Stimulated activated CD8-positive, alpha-beta memory T cell treated with anti-CD3 and anti-CD28 coated beads, Interleukin-12 subunit alpha, Interleukin-12 subunit beta, amount 100 ng/mL, for 4 hours (primary cell): ENCODE measurements around the gene STAM2.
"Not testable (repeated sequence)": the region's sequence is repeated elsewhere in the genome, so short reads cannot be mapped to it uniquely, and the experiment has no call there.

ENCODE experiments used
- DNase-seq: peaks from one replicate; pipeline ENCODE4 v3.0.0-alpha.2; 2020; ENCODE audit warnings: low read depth

Gene STAM2

GRCh38 chr2:152172201-152172785, 3.3 kb downstream of the STAM2 start:
- not testable (repeated sequence) for DNase-seq

GRCh38 chr2:152171718-152172117, 3.8 kb downstream of the STAM2 start:
- DNase-seq: no peak

- DNase-seq: not testable (repeated sequence)
These were observed 6.4 kb downstream of the STAM2 start for GRCh38 chr2:152169158-152169557.

- DNase-seq: not testable (repeated sequence)
These were observed 8.1 kb downstream of the STAM2 start for GRCh38 chr2:152167470-152167869.

GRCh38 chr2:152167065-152167464, 8.5 kb downstream of the STAM2 start:
- DNase-seq: no peak

- no peak for DNase-seq
These were observed 8.9 kb downstream of the STAM2 start for GRCh38 chr2:152166633-152167032.

GRCh38 chr2:152165780-152166179, 9.8 kb downstream of the STAM2 start:
- DNase-seq: no peak

- no peak for DNase-seq
These were observed 10.3 kb downstream of the STAM2 start for GRCh38 chr2:152165306-152165705.

- DNase-seq: not testable (repeated sequence)
These were observed 11.9 kb downstream of the STAM2 start for GRCh38 chr2:152163669-152164068.

- DNase-seq: no peak
These were observed 13.4 kb downstream of the STAM2 start for GRCh38 chr2:152162141-152162540.

GRCh38 chr2:152161598-152161997, 14.0 kb downstream of the STAM2 start:
- DNase-seq: no peak

GRCh38 chr2:152160378-152160777, 15.2 kb downstream of the STAM2 start:
- DNase-seq: not testable (repeated sequence)

GRCh38 chr2:152157253-152157652, 18.3 kb downstream of the STAM2 start:
- DNase-seq: no peak

- DNase-seq: no peak
These were observed 20.4 kb downstream of the STAM2 start for GRCh38 chr2:152155209-152155608.

- no peak for DNase-seq
These were observed 21.1 kb downstream of the STAM2 start for GRCh38 chr2:152154462-152154861.

- DNase-seq: no peak
These were observed 40.9 kb downstream of the STAM2 start for GRCh38 chr2:152134488-152135280.

- no peak for DNase-seq
These were observed 43.3 kb downstream of the STAM2 start for GRCh38 chr2:152132306-152132705.

- DNase-seq: no peak
These were observed 47.9 kb downstream of the STAM2 start for GRCh38 chr2:152127628-152128027.

- DNase-seq: no peak
These were observed 48.9 kb downstream of the STAM2 start for GRCh38 chr2:152126664-152127063.

GRCh38 chr2:152122161-152122560, 53.4 kb downstream of the STAM2 start:
- no peak for DNase-seq

- DNase-seq: no peak
These were observed 55.1 kb downstream of the STAM2 start for GRCh38 chr2:152120430-152120829.

- DNase-seq: no peak
These were observed 59.6 kb downstream of the STAM2 start for GRCh38 chr2:152115952-152116351.

GRCh38 chr2:152114366-152114765, 61.2 kb downstream of the STAM2 start:
- no peak for DNase-seq

GRCh38 chr2:152107140-152107539, 68.4 kb downstream of the STAM2 start:
- not testable (repeated sequence) for DNase-seq
